Liver (tissue), 9 donors: ENCODE data around the gene MVB12B. TPM values are rescaled to one million over a fixed set of nuclear protein-coding genes. Genes with fewer than 3 reads are reported as not detected.

Experiments
- DNase-seq: peaks from one replicate; pipeline ENCODE4 v3.0.0-alpha.2; 2017; ENCODE audit warnings: low spot score
- H3K27ac ChIP-seq, 2 donors: one replicate each; pipeline ENCODE4 v1.7.0; 2013; ENCODE audit warnings: inconsistent platforms in 2 of 2, low read length in 2 of 2, control low read depth in 1 of 2, low read depth in 1 of 2, mild to moderate bottlenecking in 1 of 2
- H3K27me3 ChIP-seq, 4 donors: one replicate each; pipeline versions ENCODE4 v1.6.1 to v1.7.0; 2013; ENCODE audit warnings: low read length in 3 of 4, inconsistent platforms in 1 of 4, mild to moderate bottlenecking in 1 of 4, moderate library complexity in 1 of 4; ENCODE audit not compliant: control insufficient read depth in 4 of 4, insufficient read depth in 4 of 4
- H3K36me3 ChIP-seq, 4 donors: one replicate each; pipeline versions ENCODE4 v1.6.1 to v1.7.0; 2013; ENCODE audit warnings: low read length in 3 of 4, mild to moderate bottlenecking in 3 of 4, low read depth in 1 of 4, moderate library complexity in 1 of 4; ENCODE audit not compliant: control insufficient read depth in 4 of 4, insufficient read depth in 3 of 4
- H3K4me1 ChIP-seq, 4 donors: one replicate each; pipeline versions ENCODE4 v1.6.1 to v1.7.0; 2013; ENCODE audit warnings: low read length in 3 of 4, mild to moderate bottlenecking in 3 of 4, moderate library complexity in 1 of 4; ENCODE audit not compliant: control insufficient read depth in 4 of 4, insufficient read depth in 4 of 4
- H3K4me3 ChIP-seq, 3 donors: one replicate each; pipeline versions ENCODE4 v1.6.1 to v1.7.0; 2013; ENCODE audit warnings: low read length in 3 of 3, control low read depth in 1 of 3, low read depth in 1 of 3, mild to moderate bottlenecking in 1 of 3
- H3K9ac ChIP-seq, 2 donors: one replicate each; pipeline ENCODE4 v1.7.0; 2013; ENCODE audit warnings: low read length in 2 of 2, mild to moderate bottlenecking in 2 of 2, moderate library complexity in 2 of 2, control low read depth in 1 of 2, low read depth in 1 of 2
- H3K9me3 ChIP-seq, 4 donors: one replicate each; pipeline versions ENCODE4 v1.6.1 to v1.7.0; 2013; ENCODE audit warnings: low read length in 3 of 4; ENCODE audit not compliant: control insufficient read depth in 4 of 4
- CTCF ChIP-seq: fragments of 150-350 bp; IDR thresholded peaks from 2 replicates; pipeline ENCODE4 v1.5.1; 2017; ENCODE audit warnings: improper control_type of control experiment, low read depth, low read length; ENCODE audit not compliant: missing input control
- EGR1 ChIP-seq, 2 donors: IDR thresholded peaks; 2 replicates each; pipeline ENCODE4 v1.6.1; 2016 to 2018; ENCODE audit warnings: antibody characterized with exemption in 2 of 2, low read depth in 2 of 2
- FOXA1 ChIP-seq: IDR thresholded peaks from 2 replicates; pipeline ENCODE4 v1.6.1; 2016; ENCODE audit warnings: antibody characterized with exemption
- FOXA2 ChIP-seq: IDR thresholded peaks from 2 replicates; pipeline ENCODE4 v1.6.1; 2016; ENCODE audit warnings: antibody characterized with exemption
- GABPA ChIP-seq, 2 donors: IDR thresholded peaks in 1 of 2; conservative IDR thresholded peaks in 1 of 2; 2 replicates each; pipeline ENCODE4 v1.6.1; 2016; ENCODE audit warnings: antibody characterized with exemption in 2 of 2, mild to moderate bottlenecking in 1 of 2, moderate library complexity in 1 of 2
- HNF4A ChIP-seq, 2 donors: conservative IDR thresholded peaks; 2 replicates each; pipeline ENCODE4 v1.6.1; 2016; ENCODE audit warnings: antibody characterized with exemption in 2 of 2, mild to moderate bottlenecking in 2 of 2
- HNF4G ChIP-seq: IDR thresholded peaks from 2 replicates; pipeline ENCODE4 v1.6.1; 2016; ENCODE audit warnings: antibody characterized with exemption
- JUND ChIP-seq, 2 donors: IDR thresholded peaks; 2 replicates each; pipeline ENCODE4 v1.6.1; 2016; ENCODE audit warnings: antibody characterized with exemption in 2 of 2
- MAX ChIP-seq: IDR thresholded peaks from 2 replicates; pipeline ENCODE4 v1.6.1; 2016; ENCODE audit warnings: antibody characterized with exemption
- NR2F2 ChIP-seq: IDR thresholded peaks from 2 replicates; pipeline ENCODE4 v1.6.1; 2016; ENCODE audit warnings: antibody characterized with exemption
- REST ChIP-seq: IDR thresholded peaks from 2 replicates; pipeline ENCODE4 v1.6.1; 2016; ENCODE audit warnings: antibody characterized with exemption, mild to moderate bottlenecking
- RXRA ChIP-seq, 2 donors: IDR thresholded peaks; 2 replicates each; pipeline ENCODE4 v1.6.1; 2017 to 2018; ENCODE audit warnings: antibody characterized with exemption in 2 of 2, mild to moderate bottlenecking in 1 of 2
- SP1 ChIP-seq: IDR thresholded peaks from 2 replicates; pipeline ENCODE4 v1.6.1; 2018; ENCODE audit warnings: antibody characterized with exemption, mild to moderate bottlenecking
- TAF1 ChIP-seq: conservative IDR thresholded peaks from 2 replicates; pipeline ENCODE4 v1.6.1; 2016; ENCODE audit warnings: antibody characterized with exemption, mild to moderate bottlenecking
- ZBTB33 ChIP-seq: IDR thresholded peaks from 2 replicates; pipeline ENCODE4 v1.6.1; 2016; ENCODE audit warnings: antibody characterized with exemption
- WGBS: extraction: QIAGEN DNeasy Blood & Tissue Kit; methylation state at CpG from one replicate; pipeline ENCODE4 v1.1.7; 2013; 5-methylcytosine and 5-hydroxymethylcytosine counted together
- polyA plus RNA-seq, 2 donors: library from polyadenylated mRNA; stranded (reverse) in 1 of 2; unstranded in 1 of 2; fragments of 200-250 nt in 1 of 2; fragments of >200 nt in 1 of 2; fragmentation: Nextera tagmentation in 1 of 2; extraction: Ambion mirVana in 1 of 2; gene quantifications; one replicate each; pipeline versions ENCODE4 v1.2.1 to v1.2.3, GENCODE V29; 2013 to 2015
- total RNA-seq, 2 donors: library from RNA; depleted of rRNA; stranded (reverse); fragments of >200 nt; gene quantifications; one replicate each; pipeline ENCODE4 v1.2.3, GENCODE V29; 2014
- donor health status: healthy.
- donor health status: healthy.
- donor health status: healthy.
- donor health status: healthy.
- donor health status: healthy.

The MVB12B gene
- total and polyA plus RNA-seq, 4 donors, result 5.3 to 12.4 (median 8.4) TPM

GRCh38 chr9:126423916-126424185 is 97.2 kb downstream of the MVB12B start:
- no peaks in the 10 kb centered on the region for H3K27me3 ChIP-seq
- no peak overlapping the region for H3K4me3 ChIP-seq
- no peak for TF ChIP-seq RXRA (IDR thresholded peaks at IDR 0.05)
- TF ChIP-seq JUND (IDR thresholded peaks at IDR 0.05), result no peak
- TF ChIP-seq FOXA1, result no peak
- no peak for TF ChIP-seq EGR1 (IDR thresholded peaks at IDR 0.05; ENCODE audit: low read depth in 2 of 2)
- TF ChIP-seq HNF4G, result no peak
- TF ChIP-seq REST, result no peak
- TF ChIP-seq TAF1, result no peak
- no peak for TF ChIP-seq HNF4A (conservative IDR thresholded peaks at IDR 0.05)
- no peaks in the 10 kb centered on the region for H3K4me1 ChIP-seq
- no peak overlapping the region for H3K9ac ChIP-seq
- H3K27ac ChIP-seq, result no peak overlapping the region
- DNase-seq, result no peak
- peaks cover 5 to 18% (median 13%) of the 10 kb centered on the region in 4 donors for H3K36me3 ChIP-seq
- no peaks in the 10 kb centered on the region for H3K9me3 ChIP-seq
- WGBS, result 93% methylated on average over 3 of the region's 3 CpGs

- Histone ChIP-seq H3K9me3 (no peaks in the 10 kb centered on the region), H3K9ac (no peak overlapping the region), H3K4me3 (no peak overlapping the region), H3K36me3 (peaks cover 5 to 19% (median 14%) of the 10 kb centered on the region in 4 donors), H3K27me3 (no peaks in the 10 kb centered on the region), H3K4me1 (no peaks in the 10 kb centered on the region), H3K27ac (no peak overlapping the region)
- 83% methylated on average over 8 of the region's 8 CpGs for WGBS
- no peak for TF ChIP-seq REST
- TF ChIP-seq MAX, result no peak
- TF ChIP-seq TAF1, result no peak
- TF ChIP-seq NR2F2, result no peak
- no peak for TF ChIP-seq GABPA (IDR thresholded peaks at IDR 0.05 in 1 of 2, conservative IDR thresholded peaks at IDR 0.05 in 1 of 2)
- TF ChIP-seq HNF4G, result no peak
- TF ChIP-seq FOXA2, result no peak
- TF ChIP-seq SP1, result no peak
- TF ChIP-seq HNF4A (conservative IDR thresholded peaks at IDR 0.05), result no peak
- TF ChIP-seq CTCF, result no peak
- TF ChIP-seq RXRA (IDR thresholded peaks at IDR 0.05), result no peak
- TF ChIP-seq FOXA1, result no peak
- no peak for TF ChIP-seq ZBTB33
- DNase-seq, result no peak
Observed at GRCh38 chr9:126424511-126424910, 97.9 kb downstream of the MVB12B start.
